Suprapubic skin (tissue), 4 donors: Measurements from ENCODE around the gene CHRNA5. TPM values are rescaled to one million over a fixed set of nuclear protein-coding genes. Genes with fewer than 3 reads are reported as not detected.

Source experiments
- DNase-seq, 2 donors: peaks; one replicate each; pipeline ENCODE4 v3.0.0-alpha.2; 2019; ENCODE audit warnings: low spot score in 2 of 2
- H3K27ac ChIP-seq: fragments of 200-600 bp; sonication (generic); one replicate; pipeline ENCODE4 v1.5.1; 2019
- H3K27me3 ChIP-seq: fragments of 200-600 bp; sonication (generic); one replicate; pipeline ENCODE4 v1.5.1; 2019
- H3K36me3 ChIP-seq: fragments of 200-600 bp; sonication (generic); one replicate; pipeline ENCODE4 v1.5.1; 2019
- H3K4me1 ChIP-seq: fragments of 200-600 bp; sonication (generic); one replicate; pipeline ENCODE4 v1.5.1; 2019
- H3K4me3 ChIP-seq: fragments of 200-600 bp; sonication (generic); one replicate; pipeline ENCODE4 v1.5.1; 2019; ENCODE audit warnings: mild to moderate bottlenecking
- H3K9me3 ChIP-seq: fragments of 200-600 bp; sonication (generic); one replicate; pipeline ENCODE4 v1.5.1; 2019
- CTCF ChIP-seq, 2 donors: fragments of 200-600 bp in 1 of 2; fragments of 450-650 bp in 1 of 2; sonication (generic) in 1 of 2; IDR thresholded peaks; one replicate each; pipeline ENCODE4 v1.5.1; 2016 to 2019; ENCODE audit warnings: antibody characterized with exemption in 2 of 2, mild to moderate bottlenecking in 1 of 2, moderate library complexity in 1 of 2
- EP300 ChIP-seq: sonication (generic); formaldehyde crosslinking; IDR thresholded peaks from one replicate; pipeline ENCODE4 v1.6.1; 2017; ENCODE audit warnings: antibody characterized with exemption
- POLR2A ChIP-seq, 2 donors: fragments of 450-650 bp; IDR thresholded peaks; one replicate each; pipeline ENCODE4 v1.6.1; 2017; ENCODE audit warnings: antibody characterized with exemption in 2 of 2, mild to moderate bottlenecking in 2 of 2, moderate library complexity in 2 of 2
- POLR2AphosphoS5 ChIP-seq, 3 donors: sonication (generic); formaldehyde crosslinking; IDR thresholded peaks; one replicate each; pipeline ENCODE4 v1.6.1; 2017; ENCODE audit warnings: antibody characterized with exemption in 3 of 3
- WGBS: methylation state at CpG from one replicate; pipeline ENCODE4 v1.1.5; 2018; 5-methylcytosine and 5-hydroxymethylcytosine counted together
- total RNA-seq, 4 donors: library from RNA; depleted of rRNA; stranded (reverse); fragments of >200 nt; gene quantifications; one replicate each; pipeline ENCODE4 v1.1.0, GENCODE V29; 2016

CHRNA5 gene
- total RNA-seq, 4 donors from 2014 or later = 0.72 to 2.8 (median 1.4) TPM

GRCh38 chr15:78619022-78619950 is 54.0 kb downstream of the CHRNA5 start:
- DNase-seq = peak in 1 of 2 donors; percentile 53
- no peaks in the 10 kb centered on the region for H3K9me3 ChIP-seq
- no peak overlapping the region for H3K4me3 ChIP-seq
- no peaks in the 10 kb centered on the region for H3K36me3 ChIP-seq
- peaks cover 19% of the 10 kb centered on the region for H3K4me1 ChIP-seq
- no peak for TF ChIP-seq POLR2AphosphoS5 (IDR thresholded peaks at IDR 0.05)
- TF ChIP-seq EP300 = no peak
- no peak for TF ChIP-seq POLR2A (IDR thresholded peaks at IDR 0.05)
- no peak for TF ChIP-seq CTCF (IDR thresholded peaks at IDR 0.05)
- no peak overlapping the region for H3K27ac ChIP-seq
- peaks cover 48% of the 10 kb centered on the region for H3K27me3 ChIP-seq
- WGBS = 39% methylated on average over 12 of the region's 20 CpGs

- peak in 1 of 2 donors; percentile 72 for DNase-seq
- Histone ChIP-seq H3K9me3 (no peaks in the 10 kb centered on the region), H3K4me1 (peaks cover 19% of the 10 kb centered on the region), H3K27me3 (peaks cover 54% of the 10 kb centered on the region), H3K36me3 (no peaks in the 10 kb centered on the region), H3K27ac (no peak overlapping the region), H3K4me3 (peak overlapping the region; percentile 52)
- TF ChIP-seq POLR2AphosphoS5 (IDR thresholded peaks at IDR 0.05) (no peak), POLR2A (IDR thresholded peaks at IDR 0.05) (no peak), CTCF (IDR thresholded peaks at IDR 0.05) (no peak), EP300 (no peak)
- no CpG with 5 or more reads among the region's 41 CpGs for WGBS
Observed at GRCh38 chr15:78620021-78620526, 54.8 kb downstream of the CHRNA5 start.

- Histone ChIP-seq H3K27me3 (peaks cover 54% of the 10 kb centered on the region), H3K4me1 (peaks cover 19% of the 10 kb centered on the region), H3K9me3 (no peaks in the 10 kb centered on the region), H3K4me3 (peak within 1 kb of the TSS; percentile 52), H3K27ac (no peak within 1 kb of the TSS), H3K36me3 (no peaks in the 10 kb centered on the region)
- peak in 1 of 2 donors; percentile 65 for DNase-seq
- 11% methylated on average over 8 of the region's 102 CpGs for WGBS
- TF ChIP-seq EP300 (no peak), POLR2AphosphoS5 (IDR thresholded peaks at IDR 0.05) (no peak), POLR2A (IDR thresholded peaks at IDR 0.05) (no peak), CTCF (IDR thresholded peaks at IDR 0.05) (no peak)
Observed at GRCh38 chr15:78620527-78621421, 55.5 kb downstream of the CHRNA5 start, which contains the start of gene CHRNA3. CHRNA3 (minus strand) TSS chr15:78620996; CDS start chr15:78620794, 202 bp downstream.

GRCh38 chr15:78621810-78622402 is 56.6 kb downstream of the CHRNA5 start:
- WGBS = 76% methylated on average over 10 of the region's 10 CpGs
- no peak overlapping the region for H3K4me3 ChIP-seq
- H3K9me3 ChIP-seq = no peaks in the 10 kb centered on the region
- H3K36me3 ChIP-seq = no peaks in the 10 kb centered on the region
- peaks cover 19% of the 10 kb centered on the region for H3K4me1 ChIP-seq
- peak in 1 of 2 donors; percentile 68 for DNase-seq
- TF ChIP-seq CTCF (IDR thresholded peaks at IDR 0.05) (no peak), EP300 (no peak), POLR2A (IDR thresholded peaks at IDR 0.05) (no peak), POLR2AphosphoS5 (IDR thresholded peaks at IDR 0.05) (no peak)
- H3K27ac ChIP-seq = no peak overlapping the region
- peaks cover 58% of the 10 kb centered on the region for H3K27me3 ChIP-seq
